Right atrium auricular region (tissue), 2 donors: Measurements from ENCODE around the gene CLK3. TPM values are rescaled to one million over a fixed set of nuclear protein-coding genes. Genes with fewer than 3 reads are reported as not detected.

Experiments
- DNase-seq: peaks from one replicate; pipeline ENCODE4 v3.0.0-alpha.2; 2019; ENCODE audit warnings: low spot score
- H3K27ac ChIP-seq, 2 donors: fragments of 200-600 bp; sonication (generic); 1 replicate in 1 of 2; 2 replicates in 1 of 2; pipeline ENCODE4 v1.5.1; 2016 to 2019
- H3K27me3 ChIP-seq, 2 donors: fragments of 200-600 bp; sonication (generic); one replicate each; pipeline versions ENCODE4 v1.5.1 to v1.6.0; 2017 to 2019
- H3K36me3 ChIP-seq: fragments of 200-600 bp; sonication (generic); one replicate; pipeline ENCODE4 v1.5.1; 2016
- H3K4me1 ChIP-seq, 2 donors: fragments of 200-600 bp; sonication (generic); one replicate each; pipeline versions ENCODE4 v1.5.1 to v1.6.0; 2017 to 2019
- H3K4me3 ChIP-seq, 2 donors: fragments of 200-600 bp; sonication (generic); 1 replicate in 1 of 2; 2 replicates in 1 of 2; pipeline ENCODE4 v1.5.1; 2017 to 2019; ENCODE audit warnings: mild to moderate bottlenecking in 1 of 2, moderate library complexity in 1 of 2
- H3K9me3 ChIP-seq, 2 donors: fragments of 200-600 bp; sonication (generic); one replicate each; pipeline ENCODE4 v1.5.1; 2019
- total RNA-seq, 2 donors: library from RNA; depleted of rRNA; stranded (reverse); fragments of >200 nt; gene quantifications; one replicate each; pipeline ENCODE4 v1.1.0, GENCODE V29; 2016
- TF ChIP-seq, protein P1 (sequence below), 2 donors: fragments of 200-600 bp; sonication (generic); IDR thresholded peaks; one replicate each; pipeline ENCODE4 v1.5.1; 2019; ENCODE audit warnings: antibody characterized with exemption in 2 of 2

Gene CLK3
- total RNA-seq, 2 donors from 2014 or later = 52.8 to 59.2 TPM

- TF ChIP-seq, protein P1, sequence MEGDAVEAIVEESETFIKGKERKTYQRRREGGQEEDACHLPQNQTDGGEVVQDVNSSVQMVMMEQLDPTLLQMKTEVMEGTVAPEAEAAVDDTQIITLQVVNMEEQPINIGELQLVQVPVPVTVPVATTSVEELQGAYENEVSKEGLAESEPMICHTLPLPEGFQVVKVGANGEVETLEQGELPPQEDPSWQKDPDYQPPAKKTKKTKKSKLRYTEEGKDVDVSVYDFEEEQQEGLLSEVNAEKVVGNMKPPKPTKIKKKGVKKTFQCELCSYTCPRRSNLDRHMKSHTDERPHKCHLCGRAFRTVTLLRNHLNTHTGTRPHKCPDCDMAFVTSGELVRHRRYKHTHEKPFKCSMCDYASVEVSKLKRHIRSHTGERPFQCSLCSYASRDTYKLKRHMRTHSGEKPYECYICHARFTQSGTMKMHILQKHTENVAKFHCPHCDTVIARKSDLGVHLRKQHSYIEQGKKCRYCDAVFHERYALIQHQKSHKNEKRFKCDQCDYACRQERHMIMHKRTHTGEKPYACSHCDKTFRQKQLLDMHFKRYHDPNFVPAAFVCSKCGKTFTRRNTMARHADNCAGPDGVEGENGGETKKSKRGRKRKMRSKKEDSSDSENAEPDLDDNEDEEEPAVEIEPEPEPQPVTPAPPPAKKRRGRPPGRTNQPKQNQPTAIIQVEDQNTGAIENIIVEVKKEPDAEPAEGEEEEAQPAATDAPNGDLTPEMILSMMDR (IDR thresholded peaks at IDR 0.05) = no peak
- Histone ChIP-seq H3K9me3 (no peaks in the 10 kb centered on the region), H3K4me3 (no peak overlapping the region), H3K27me3 (no peaks in the 10 kb centered on the region), H3K27ac (no peak overlapping the region), H3K36me3 (peaks cover 48% of the 10 kb centered on the region), H3K4me1 (peaks cover 0 to 6% of the 10 kb centered on the region in 2 donors)
- no peak for DNase-seq
These were observed 54.0 kb downstream of the CLK3 start for GRCh38 chr15:74669627-74670026.

DNA sequence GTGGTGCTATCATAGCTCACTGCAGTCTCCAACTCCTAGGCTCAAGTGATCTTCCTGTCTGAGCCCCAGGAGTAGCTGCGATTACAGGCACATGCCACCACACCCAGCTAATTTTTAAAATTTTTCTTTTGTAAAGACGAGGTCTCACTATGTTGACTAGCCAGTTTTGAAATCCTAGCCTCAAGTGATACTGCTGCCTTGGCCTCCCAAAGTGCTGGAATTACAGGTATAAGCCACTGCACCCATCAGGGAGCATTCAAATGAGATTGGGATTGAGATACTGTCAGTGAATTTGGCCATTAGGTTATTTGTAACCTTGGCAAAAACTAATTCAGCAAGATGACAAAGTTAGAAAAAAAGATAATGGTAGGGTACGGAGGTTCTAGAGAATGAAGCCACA is 58.5 kb downstream of the CLK3 start:
- Histone ChIP-seq H3K27me3 (no peaks in the 10 kb centered on the region), H3K9me3 (no peaks in the 10 kb centered on the region), H3K27ac (no peak overlapping the region), H3K4me3 (no peak overlapping the region), H3K4me1 (no peaks in the 10 kb centered on the region), H3K36me3 (peaks cover 33% of the 10 kb centered on the region)
- DNase-seq = no peak
- TF ChIP-seq, protein P1 (IDR thresholded peaks at IDR 0.05) = no peak

- no peaks in the 10 kb centered on the region for H3K27me3 ChIP-seq
- TF ChIP-seq, protein P1 (IDR thresholded peaks at IDR 0.05) = no peak
- H3K4me1 ChIP-seq = no peaks in the 10 kb centered on the region
- peaks cover 18% of the 10 kb centered on the region for H3K36me3 ChIP-seq
- H3K9me3 ChIP-seq = no peaks in the 10 kb centered on the region
- no peak overlapping the region for H3K4me3 ChIP-seq
- no peak overlapping the region for H3K27ac ChIP-seq
- DNase-seq = no peak
These were observed 61.2 kb downstream of the CLK3 start for GRCh38 chr15:74676801-74677200.

Other genes with a start within 250 kb of the CLK3 start
- 1 to 10 TPM in 1 of 2 donors, under 1 TPM in 1; 0.71 to 1.0 TPM for gene CYP11A1, start 248.2 kb upstream of the CLK3 start, total RNA-seq
- gene SEMA7A, start 181.9 kb upstream of the CLK3 start, total RNA-seq = 1 to 10 TPM; 1.0 to 2.9 TPM
- gene UBL7, start 154.7 kb upstream of the CLK3 start, total RNA-seq = 10 to 100 TPM; 65.4 to 68.2 TPM
- 1 to 10 TPM; 1.8 to 3.5 TPM for gene ARID3B, start 74.6 kb upstream of the CLK3 start, total RNA-seq
- gene EDC3, start 80.2 kb downstream of the CLK3 start, total RNA-seq = 1 to 10 TPM; 8.0 to 8.3 TPM
- 1 to 10 TPM in 1 of 2 donors, not detected in 1; 1.0 TPM for gene CYP1A1, start 109.7 kb downstream of the CLK3 start, total RNA-seq
- gene CYP1A2, start 133.0 kb downstream of the CLK3 start, total RNA-seq = not detected
- 10 to 100 TPM; 25.6 to 26.8 TPM for gene CSK, start 166.2 kb downstream of the CLK3 start, total RNA-seq
- gene LMAN1L, start 197.0 kb downstream of the CLK3 start, total RNA-seq = 10 to 100 TPM; 13.8 to 88.7 TPM
- gene CPLX3, start 210.8 kb downstream of the CLK3 start, total RNA-seq = 10 to 100 TPM in 1 of 2 donors, 1 to 10 TPM in 1; 1.1 to 10.8 TPM
- gene ULK3, start 227.3 kb downstream of the CLK3 start, total RNA-seq = 10 to 100 TPM; 38.1 to 42.9 TPM